Measurements from ENCODE around the gene FOXO3. TPM values are rescaled to one million over a fixed set of nuclear protein-coding genes. Genes with fewer than 3 reads are reported as not detected.

FOXO3 gene
- total and polyA plus RNA-seq, 2 donors (not counting 3 experiments of a cell fraction or from before 2014, with no cell fraction given) = 14.4 to 16.9 TPM

DNA sequence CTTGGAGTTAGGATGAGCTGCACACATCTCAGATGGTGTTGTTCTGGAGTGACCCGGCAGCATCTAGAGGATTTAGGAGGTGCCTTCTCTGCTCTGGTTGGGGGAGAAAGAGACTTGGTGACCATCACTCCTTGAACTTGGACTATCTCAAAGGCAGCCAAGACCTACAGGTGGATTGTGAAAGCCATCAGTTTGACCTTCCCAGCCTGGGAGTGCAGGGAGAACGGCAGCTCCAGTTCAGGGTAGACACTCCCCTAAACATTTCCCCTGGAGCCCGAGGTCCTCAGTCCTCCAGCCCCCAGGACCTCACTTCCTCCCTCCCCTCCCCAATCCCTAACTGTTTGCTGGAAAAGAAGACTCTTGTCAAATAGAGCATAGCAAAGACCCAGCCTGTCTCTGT is 158.8 kb downstream of the FOXO3 start:
- TF ChIP-seq FOS (IDR thresholded peaks at IDR 0.05; ENCODE audit: borderline replicate concordance, insufficient read depth, low read length) (no peak), JUN (IDR thresholded peaks at IDR 0.05; ENCODE audit: borderline replicate concordance, insufficient read depth, insufficient read length, low read depth) (no peak), MYC (IDR thresholded peaks at IDR 0.05; ENCODE audit: low read depth, low read length) (no peak), POLR2AphosphoS5 (IDR thresholded peaks at IDR 0.05; ENCODE audit: insufficient read depth, low read depth, low read length) (no peak), GATA2 (IDR thresholded peaks at IDR 0.05; ENCODE audit: insufficient read depth, insufficient read length, low read depth, low read length) (no peak), EZH2 (IDR thresholded peaks at IDR 0.05; ENCODE audit: borderline replicate concordance, low read depth, low read length, severe bottlenecking) (no peak)
- TF ChIP-seq, protein P1, sequence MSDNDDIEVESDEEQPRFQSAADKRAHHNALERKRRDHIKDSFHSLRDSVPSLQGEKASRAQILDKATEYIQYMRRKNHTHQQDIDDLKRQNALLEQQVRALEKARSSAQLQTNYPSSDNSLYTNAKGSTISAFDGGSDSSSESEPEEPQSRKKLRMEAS (IDR thresholded peaks at IDR 0.05; ENCODE audit: insufficient read depth, insufficient read length) = no peak
- TF ChIP-seq, protein P2, sequence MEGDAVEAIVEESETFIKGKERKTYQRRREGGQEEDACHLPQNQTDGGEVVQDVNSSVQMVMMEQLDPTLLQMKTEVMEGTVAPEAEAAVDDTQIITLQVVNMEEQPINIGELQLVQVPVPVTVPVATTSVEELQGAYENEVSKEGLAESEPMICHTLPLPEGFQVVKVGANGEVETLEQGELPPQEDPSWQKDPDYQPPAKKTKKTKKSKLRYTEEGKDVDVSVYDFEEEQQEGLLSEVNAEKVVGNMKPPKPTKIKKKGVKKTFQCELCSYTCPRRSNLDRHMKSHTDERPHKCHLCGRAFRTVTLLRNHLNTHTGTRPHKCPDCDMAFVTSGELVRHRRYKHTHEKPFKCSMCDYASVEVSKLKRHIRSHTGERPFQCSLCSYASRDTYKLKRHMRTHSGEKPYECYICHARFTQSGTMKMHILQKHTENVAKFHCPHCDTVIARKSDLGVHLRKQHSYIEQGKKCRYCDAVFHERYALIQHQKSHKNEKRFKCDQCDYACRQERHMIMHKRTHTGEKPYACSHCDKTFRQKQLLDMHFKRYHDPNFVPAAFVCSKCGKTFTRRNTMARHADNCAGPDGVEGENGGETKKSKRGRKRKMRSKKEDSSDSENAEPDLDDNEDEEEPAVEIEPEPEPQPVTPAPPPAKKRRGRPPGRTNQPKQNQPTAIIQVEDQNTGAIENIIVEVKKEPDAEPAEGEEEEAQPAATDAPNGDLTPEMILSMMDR (IDR thresholded peaks at IDR 0.05; ENCODE audit: extremely low read depth in 1 of 2, insufficient read depth in 1 of 2, low read depth in 1 of 2, low read length in 2 of 2) = no peak
- no peaks in the 10 kb centered on the region for H3K36me3 ChIP-seq (ENCODE audit: control insufficient read depth in 2 of 2, extremely low read depth in 1 of 2, insufficient read depth in 2 of 2, low read length in 2 of 2)
- no peaks in the 10 kb centered on the region for H3K4me1 ChIP-seq (ENCODE audit: control insufficient read depth, extremely low read depth, insufficient read depth, low read length)
- FAIRE-seq (no peak), DNase-seq (ENCODE audit: low read depth, low spot score) (no peak)
- H3K27me3 ChIP-seq (ENCODE audit: control insufficient read depth in 2 of 2, insufficient read depth in 2 of 2, low read length in 2 of 2) = peaks cover under 1 to 3% of the 10 kb centered on the region in 2 experiments
- POLR2A ChIA-PET = no interaction called here
- BruUV-seq (replicated peaks) = no TSS peak
- H3K79me2 ChIP-seq (ENCODE audit: control insufficient read depth, insufficient read depth, low read length) = no peaks in the 10 kb centered on the region
- H3K9ac ChIP-seq (replicated peaks; ENCODE audit: extremely low read depth, insufficient read depth, low read length) = no peak overlapping the region
- no peaks in the 10 kb centered on the region for H4K20me1 ChIP-seq (replicated peaks; ENCODE audit: control insufficient read depth, extremely low read depth, insufficient read depth, low read length)
- H3K27ac ChIP-seq (ENCODE audit: insufficient read depth, low read depth, low read length) = no peak overlapping the region
- H3K4me3 ChIP-seq (replicated peaks in 1 of 3; ENCODE audit: insufficient read depth in 1 of 3, low read depth in 1 of 3, low read length in 3 of 3) = no peak overlapping the region
- no peaks in the 10 kb centered on the region for H3K9me3 ChIP-seq (replicated peaks; ENCODE audit: control insufficient read depth, insufficient read depth, low read length)
- H3K4me2 ChIP-seq (ENCODE audit: insufficient read depth, low read length) = no peak overlapping the region
- CTCF ChIA-PET = no interaction called here
- no peaks in the 10 kb centered on the region for H3K9me1 ChIP-seq (replicated peaks; ENCODE audit: control insufficient read depth, extremely low read depth, insufficient read depth, low read length)
- intact Hi-C loops (cut with micrococcal nuclease) = no loop called here
- dilution Hi-C loops (cut with MboI; ENCODE audit: extremely low pct_ligation_motif_present, low sequenced_read_pairs) = no loop called here
- no peak overlapping the region for H2AFZ ChIP-seq (ENCODE audit: low read depth, low read length)
